ENCODE results near the gene SULF2. TPM values are rescaled to one million over a fixed set of nuclear protein-coding genes. Genes with fewer than 3 reads are reported as not detected.
A peak's percentile ranks its signal among the peaks of the same experiment; 100 is the strongest.

The SULF2 gene
- total and polyA plus RNA-seq, 2 donors (not counting 1 experiment from before 2014, with no cell fraction given) = 1.2 to 1.7 TPM

- Mint-ChIP-seq H3K4me3 (no peak overlapping the region), H3K4me1 (peaks cover 18% of the 10 kb centered on the region), H3K27me3 (no peaks in the 10 kb centered on the region), H3K27ac (no peak overlapping the region), H3K9me3 (ENCODE audit: insufficient read depth) (no peaks in the 10 kb centered on the region)
- peaks cover 10 to 14% of the 10 kb centered on the region in 2 donors for H3K4me1 ChIP-seq (ENCODE audit: control insufficient read depth in 2 of 2, insufficient read depth in 2 of 2, low read length in 2 of 2)
- no peak overlapping the region for H3K27ac ChIP-seq (ENCODE audit: low read length in 2 of 2)
- no peak overlapping the region for H2AFZ ChIP-seq (ENCODE audit: insufficient read depth, low read depth, low read length, poor library complexity, severe bottlenecking)
- WGBS (ENCODE audit: insufficient coverage) = 100% methylated on average over 1 of the region's 4 CpGs
- ChIA-PET CTCF (interaction anchor here (1.1 to 1.4 kb wide), 2 partner anchors 71 to 871 kb away, joined by 3 read pairs; no protein-coding TSS in a partner anchor), POLR2A (no interaction called here)
- intact Hi-C loops (cut with micrococcal nuclease) = no loop called here
- H3K79me2 ChIP-seq (ENCODE audit: control insufficient read depth, insufficient read depth, low read length) = no peaks in the 10 kb centered on the region
- H3K9ac ChIP-seq (ENCODE audit: low read length) = no peak overlapping the region
- peaks cover 0 to 4% (median 0%) of the 10 kb centered on the region in 3 donors for H3K9me3 ChIP-seq (ENCODE audit: control extremely low read depth in 1 of 3, control insufficient read depth in 2 of 3, insufficient read depth in 1 of 3, low read length in 2 of 3)
- TF ChIP-seq CTCF (IDR thresholded peaks at IDR 0.05) = no peak
- no peak for TF ChIP-seq EZH2 (IDR thresholded peaks at IDR 0.05; ENCODE audit: borderline replicate concordance, insufficient read depth, low read depth, low read length, poor library complexity, severe bottlenecking)
- H3K4me3 ChIP-seq (ENCODE audit: control extremely low read depth in 1 of 5, extremely low read depth in 1 of 5, insufficient read depth in 1 of 5, low read depth in 2 of 5, low read length in 4 of 5) = no peak overlapping the region
- DNase-seq (no peak), ATAC-seq (ENCODE audit: low read depth) (no peak)
- H3K27me3 ChIP-seq (replicated peaks in 1 of 4; ENCODE audit: control extremely low read depth in 1 of 4, control insufficient read depth in 3 of 4, insufficient read depth in 4 of 4, low read length in 3 of 4) = peaks cover 0 to 3% (median 0%) of the 10 kb centered on the region in 4 experiments
- H3K36me3 ChIP-seq (replicated peaks in 1 of 2; ENCODE audit: control extremely low read depth in 1 of 2, control insufficient read depth in 1 of 2, extremely low read depth in 1 of 2, insufficient read depth in 2 of 2, low read length in 1 of 2) = no peaks in the 10 kb centered on the region
- H4K20me1 ChIP-seq (ENCODE audit: control insufficient read depth, insufficient read depth, low read length, poor library complexity, severe bottlenecking) = no peaks in the 10 kb centered on the region
- no peak overlapping the region for H3K4me2 ChIP-seq (replicated peaks; ENCODE audit: low read depth, low read length, poor library complexity, severe bottlenecking)
Measured at GRCh38 chr20:47749339-47749738, 35.9 kb downstream of the SULF2 start.

GRCh38 chr20:47748823-47749222, 36.5 kb downstream of the SULF2 start:
- Histone ChIP-seq H3K79me2 (ENCODE audit: control insufficient read depth, insufficient read depth, low read length) (no peaks in the 10 kb centered on the region), H2AFZ (ENCODE audit: insufficient read depth, low read depth, low read length, poor library complexity, severe bottlenecking) (no peak overlapping the region), H3K36me3 (replicated peaks in 1 of 2; ENCODE audit: control extremely low read depth in 1 of 2, control insufficient read depth in 1 of 2, extremely low read depth in 1 of 2, insufficient read depth in 2 of 2, low read length in 1 of 2) (no peaks in the 10 kb centered on the region), H3K9ac (ENCODE audit: low read length) (no peak overlapping the region), H3K4me1 (ENCODE audit: control insufficient read depth in 2 of 2, insufficient read depth in 2 of 2, low read length in 2 of 2) (peaks cover 10 to 14% of the 10 kb centered on the region in 2 donors), H3K27me3 (replicated peaks in 1 of 4; ENCODE audit: control extremely low read depth in 1 of 4, control insufficient read depth in 3 of 4, insufficient read depth in 4 of 4, low read length in 3 of 4) (peaks cover 0 to 3% (median 0%) of the 10 kb centered on the region in 4 experiments), H4K20me1 (ENCODE audit: control insufficient read depth, insufficient read depth, low read length, poor library complexity, severe bottlenecking) (no peaks in the 10 kb centered on the region), H3K27ac (ENCODE audit: low read length in 2 of 2) (no peak overlapping the region), H3K9me3 (ENCODE audit: control extremely low read depth in 1 of 3, control insufficient read depth in 2 of 3, insufficient read depth in 1 of 3, low read length in 2 of 3) (peaks cover 0 to 4% (median 0%) of the 10 kb centered on the region in 3 donors), H3K4me2 (replicated peaks; ENCODE audit: low read depth, low read length, poor library complexity, severe bottlenecking) (no peak overlapping the region), H3K4me3 (ENCODE audit: control extremely low read depth in 1 of 5, extremely low read depth in 1 of 5, insufficient read depth in 1 of 5, low read depth in 2 of 5, low read length in 4 of 5) (no peak overlapping the region)
- Mint-ChIP-seq H3K4me1 (peaks cover 18% of the 10 kb centered on the region), H3K4me3 (no peak overlapping the region), H3K9me3 (ENCODE audit: insufficient read depth) (no peaks in the 10 kb centered on the region), H3K27me3 (no peaks in the 10 kb centered on the region), H3K27ac (peak overlapping the region; percentile 5)
- no peak for TF ChIP-seq EZH2 (IDR thresholded peaks at IDR 0.05; ENCODE audit: borderline replicate concordance, insufficient read depth, low read depth, low read length, poor library complexity, severe bottlenecking)
- no peak for TF ChIP-seq CTCF (IDR thresholded peaks at IDR 0.05)
- no CpG with 5 or more reads among the region's 5 CpGs for WGBS (ENCODE audit: insufficient coverage)
- ChIA-PET CTCF (interaction anchor here (1.1 to 1.4 kb wide), 2 partner anchors 71 to 872 kb away, joined by 3 read pairs; no protein-coding TSS in a partner anchor), POLR2A (no interaction called here)
- DNase-seq (peak; percentile 42), ATAC-seq (ENCODE audit: low read depth) (peak; percentile 17)
- intact Hi-C loops (cut with micrococcal nuclease) = no loop called here
